B cell (primary cell): ENCODE results near the gene TRIM44. TPM values are rescaled to one million over a fixed set of nuclear protein-coding genes. Genes with fewer than 3 reads are reported as not detected.

Source experiments
- ATAC-seq: fragments of 200-7000 bp; cut with Tn5 transposase; one replicate; pipeline ENCODE4 v1.10.0; 2021; ENCODE audit warnings: low read depth, mild to moderate bottlenecking, moderate number of reproducible peaks, moderate library complexity
- CTCF ChIA-PET: fragments of 350-600 bp; sonication (Branson Sonifier 250); formaldehyde crosslinking; loops from one replicate; lab custom pipeline; 2021; ENCODE audit warnings: antibody characterized with exemption, inconsistent platforms; lab: Charles Lee
- POLR2A ChIA-PET: fragments of 350-600 bp; sonication (Branson Sonifier 250); formaldehyde crosslinking; loops from one replicate; lab custom pipeline; 2021; ENCODE audit warnings: antibody characterized with exemption; lab: Charles Lee
- DNase-seq: peaks from one replicate; pipeline ENCODE4 v3.0.0; 2013
- H2AFZ ChIP-seq: 2 replicates; pipeline ENCODE4 v1.6.1; 2012; ENCODE audit warnings: mild to moderate bottlenecking, low read depth, low read length; ENCODE audit not compliant: insufficient read depth, poor library complexity, severe bottlenecking
- H3K27ac ChIP-seq, 2 donors: 1 replicate in 1 of 2; 2 replicates in 1 of 2; pipeline ENCODE4 v1.5.1; 2012 to 2013; ENCODE audit warnings: low read length in 2 of 2, mild to moderate bottlenecking in 2 of 2, moderate library complexity in 1 of 2
- H3K27me3 ChIP-seq, 4 experiments: fragments of 200-600 bp in 1 of 4; sonication (generic) in 1 of 4; replicated peaks in 1 of 4; 1 replicate in 2 of 4; 2 replicates in 2 of 4; pipeline versions ENCODE4 v1.6.1 to v1.7.0; 2013 to 2016; ENCODE audit warnings: low read length in 3 of 4, mild to moderate bottlenecking in 2 of 4, mixed read lengths in 1 of 4, moderate library complexity in 1 of 4; ENCODE audit not compliant: insufficient read depth in 4 of 4, control insufficient read depth in 3 of 4; ENCODE audit errors: control extremely low read depth in 1 of 4
- H3K36me3 ChIP-seq, 2 experiments: replicated peaks in 1 of 2; 1 replicate in 1 of 2; 2 replicates in 1 of 2; pipeline versions ENCODE4 v1.6.1 to v1.7.1; 2013; ENCODE audit warnings: low read length in 1 of 2; ENCODE audit not compliant: insufficient read depth in 2 of 2, control insufficient read depth in 1 of 2; ENCODE audit errors: control extremely low read depth in 1 of 2, extremely low read depth in 1 of 2
- H3K4me1 ChIP-seq, 2 donors: fragments of 200-600 bp in 1 of 2; sonication (generic) in 1 of 2; 1 replicate in 1 of 2; 2 replicates in 1 of 2; pipeline versions ENCODE4 v1.5.1 to v1.6.1; 2013 to 2017; ENCODE audit warnings: low read length in 2 of 2; ENCODE audit not compliant: control insufficient read depth in 2 of 2, insufficient read depth in 2 of 2
- H3K4me2 ChIP-seq: replicated peaks from 2 replicates; pipeline ENCODE3; 2012; ENCODE audit warnings: mild to moderate bottlenecking, low read depth, low read length; ENCODE audit not compliant: poor library complexity, severe bottlenecking
- H3K4me3 ChIP-seq, 5 experiments: fragments of 200-600 bp in 1 of 5; sonication (generic) in 1 of 5; 1 replicate in 3 of 5; 2 replicates in 2 of 5; pipeline versions ENCODE4 v1.5.1 to v1.7.0; 2011 to 2016; ENCODE audit warnings: low read length in 4 of 5, mild to moderate bottlenecking in 4 of 5, low read depth in 2 of 5, control low read depth in 1 of 5, moderate library complexity in 1 of 5; ENCODE audit not compliant: insufficient read depth in 1 of 5; ENCODE audit errors: control extremely low read depth in 1 of 5, extremely low read depth in 1 of 5
- H3K79me2 ChIP-seq: fragments of 200-600 bp; sonication (generic); one replicate; pipeline ENCODE4 v1.6.0; 2016; ENCODE audit warnings: low read length; ENCODE audit not compliant: control insufficient read depth, insufficient read depth
- H3K9ac ChIP-seq: fragments of 200-600 bp; sonication (generic); 2 replicates; pipeline ENCODE4 v1.6.1; 2017; ENCODE audit warnings: mild to moderate bottlenecking, low read length, moderate library complexity
- H3K9me3 ChIP-seq, 3 donors: one replicate each; pipeline versions ENCODE4 v1.6.1 to v1.7.1; 2013; ENCODE audit warnings: low read length in 2 of 3; ENCODE audit not compliant: control insufficient read depth in 2 of 3, insufficient read depth in 1 of 3; ENCODE audit errors: control extremely low read depth in 1 of 3
- H4K20me1 ChIP-seq: 2 replicates; pipeline ENCODE4 v1.6.0; 2012; ENCODE audit warnings: mild to moderate bottlenecking, low read length; ENCODE audit not compliant: insufficient read depth, control insufficient read depth, poor library complexity, severe bottlenecking
- H3K27ac Mint-ChIP-seq: one replicate; pipeline ENCODE4 v1.8.0; 2021; ENCODE audit warnings: mixed read lengths
- H3K27me3 Mint-ChIP-seq: one replicate; pipeline ENCODE4 v1.8.0; 2021; ENCODE audit warnings: mixed read lengths
- H3K4me1 Mint-ChIP-seq: one replicate; pipeline ENCODE4 v1.8.0; 2021; ENCODE audit warnings: mixed read lengths
- H3K4me3 Mint-ChIP-seq: one replicate; pipeline ENCODE4 v1.8.0; 2021; ENCODE audit warnings: mixed read lengths
- H3K9me3 Mint-ChIP-seq: one replicate; pipeline ENCODE4 v1.8.0; 2022; ENCODE audit warnings: mixed read lengths; ENCODE audit not compliant: insufficient read depth
- EZH2 ChIP-seq: IDR thresholded peaks from 2 replicates; pipeline ENCODE4 v1.6.1; 2012; ENCODE audit warnings: borderline replicate concordance, low read depth, mild to moderate bottlenecking, moderate library complexity, low read length; ENCODE audit not compliant: insufficient read depth, poor library complexity, severe bottlenecking
- WGBS: methylation state at CpG from one replicate; pipeline ENCODE4 v1.1.5; 2013; ENCODE audit warnings: missing lambda C conversion rate; ENCODE audit not compliant: insufficient coverage; 5-methylcytosine and 5-hydroxymethylcytosine counted together
- intact Hi-C: fragments of 100-400 bp; cut with micrococcal nuclease; formaldehyde crosslinking; loops from one replicate; pipeline ENCODE4 v1.10.0; 2022
- polyA plus RNA-seq: library from polyadenylated mRNA; depleted of rRNA; stranded (reverse); fragments of >200 nt; gene quantifications from 2 replicates; pipeline ENCODE4 v1.2.3, GENCODE V29; 2012
- total RNA-seq, 2 donors: library from RNA; stranded (reverse); fragments of 120-200 nt in 1 of 2; gene quantifications; 1 replicate in 1 of 2; 2 replicates in 1 of 2; pipeline versions ENCODE4 v1.2.3 to v1.2.4, GENCODE V29; 2013 to 2022
- TF ChIP-seq, protein P1 (sequence below): fragments of 200-600 bp; IDR thresholded peaks from one replicate; pipeline ENCODE4 v1.8.0; 2022; ENCODE audit warnings: antibody characterized with exemption, mild to moderate bottlenecking

TRIM44 gene
- total and polyA plus RNA-seq, 2 donors (not counting 1 experiment from before 2014, with no cell fraction given) = 39.1 to 71.1 TPM

DNA sequence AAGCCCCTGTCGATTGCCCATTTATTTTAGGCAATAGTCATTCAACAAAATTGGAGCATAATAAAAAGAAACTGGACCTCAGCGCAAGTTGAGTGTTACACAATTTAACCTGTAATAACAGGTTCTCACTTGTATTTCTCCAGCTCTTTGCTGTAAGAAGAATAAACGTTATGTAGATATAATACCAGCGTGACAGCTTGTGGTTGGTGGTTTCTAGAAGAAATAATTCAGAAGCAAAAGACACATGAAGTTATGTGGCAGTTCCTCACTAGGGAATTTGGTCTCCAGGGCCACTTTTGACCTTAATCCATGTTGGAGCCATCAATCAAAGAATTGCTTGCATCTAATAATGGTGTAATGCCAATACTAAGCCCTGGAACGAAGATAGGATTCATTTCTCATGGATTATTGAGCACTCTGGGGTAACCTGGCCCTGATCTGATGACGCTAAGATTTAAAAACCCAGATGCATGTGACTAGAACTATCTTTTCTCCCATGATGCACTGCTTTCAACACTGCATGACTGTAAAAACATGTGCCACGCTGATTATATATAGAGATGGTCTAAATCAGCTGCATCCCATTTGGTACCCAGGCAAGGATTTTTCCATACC, 151.6 kb downstream of the TRIM44 start:
- Mint-ChIP-seq H3K27ac (no peak overlapping the region), H3K4me3 (no peak overlapping the region), H3K27me3 (no peaks in the 10 kb centered on the region), H3K9me3 (no peaks in the 10 kb centered on the region), H3K4me1 (no peaks in the 10 kb centered on the region)
- TF ChIP-seq, protein P1, sequence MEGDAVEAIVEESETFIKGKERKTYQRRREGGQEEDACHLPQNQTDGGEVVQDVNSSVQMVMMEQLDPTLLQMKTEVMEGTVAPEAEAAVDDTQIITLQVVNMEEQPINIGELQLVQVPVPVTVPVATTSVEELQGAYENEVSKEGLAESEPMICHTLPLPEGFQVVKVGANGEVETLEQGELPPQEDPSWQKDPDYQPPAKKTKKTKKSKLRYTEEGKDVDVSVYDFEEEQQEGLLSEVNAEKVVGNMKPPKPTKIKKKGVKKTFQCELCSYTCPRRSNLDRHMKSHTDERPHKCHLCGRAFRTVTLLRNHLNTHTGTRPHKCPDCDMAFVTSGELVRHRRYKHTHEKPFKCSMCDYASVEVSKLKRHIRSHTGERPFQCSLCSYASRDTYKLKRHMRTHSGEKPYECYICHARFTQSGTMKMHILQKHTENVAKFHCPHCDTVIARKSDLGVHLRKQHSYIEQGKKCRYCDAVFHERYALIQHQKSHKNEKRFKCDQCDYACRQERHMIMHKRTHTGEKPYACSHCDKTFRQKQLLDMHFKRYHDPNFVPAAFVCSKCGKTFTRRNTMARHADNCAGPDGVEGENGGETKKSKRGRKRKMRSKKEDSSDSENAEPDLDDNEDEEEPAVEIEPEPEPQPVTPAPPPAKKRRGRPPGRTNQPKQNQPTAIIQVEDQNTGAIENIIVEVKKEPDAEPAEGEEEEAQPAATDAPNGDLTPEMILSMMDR = no peak
- no peak for TF ChIP-seq EZH2
- no peaks in the 10 kb centered on the region for H3K4me1 ChIP-seq
- DNase-seq = no peak
- 58% methylated on average over 5 of the region's 7 CpGs for WGBS
- CTCF ChIA-PET = interaction anchor here (3.7 kb wide), 1 partner anchor 8 kb away, joined by 25 read pairs; no protein-coding TSS in a partner anchor
- no peak overlapping the region for H3K4me2 ChIP-seq
- no peak overlapping the region for H3K4me3 ChIP-seq
- no peaks in the 10 kb centered on the region for H4K20me1 ChIP-seq
- H3K9me3 ChIP-seq = no peaks in the 10 kb centered on the region
- no peak for ATAC-seq
- no peaks in the 10 kb centered on the region for H3K79me2 ChIP-seq
- POLR2A ChIA-PET = no interaction called here
- no peak overlapping the region for H2AFZ ChIP-seq
- no peak overlapping the region for H3K9ac ChIP-seq
- peaks cover 4 to 7% of the 10 kb centered on the region in 2 experiments for H3K36me3 ChIP-seq
- H3K27me3 ChIP-seq = no peaks in the 10 kb centered on the region
- intact Hi-C loops = no loop called here
- no peak overlapping the region for H3K27ac ChIP-seq

- H4K20me1 ChIP-seq = no peaks in the 10 kb centered on the region
- no peak overlapping the region for H3K4me3 ChIP-seq
- intact Hi-C loops = no loop called here
- H3K4me1 Mint-ChIP-seq = no peaks in the 10 kb centered on the region
- H3K79me2 ChIP-seq = no peaks in the 10 kb centered on the region
- no peak overlapping the region for H3K27ac ChIP-seq
- CTCF ChIA-PET = no interaction called here
- POLR2A ChIA-PET = no interaction called here
- no peak overlapping the region for H3K27ac Mint-ChIP-seq
- H3K4me2 ChIP-seq = no peak overlapping the region
- ATAC-seq = no peak
- no peaks in the 10 kb centered on the region for H3K4me1 ChIP-seq
- no peaks in the 10 kb centered on the region for H3K9me3 ChIP-seq
- DNase-seq = no peak
- WGBS = 100% methylated on average over 1 of the region's 3 CpGs
- H3K36me3 ChIP-seq = peaks cover 4 to 7% of the 10 kb centered on the region in 2 experiments
- no peak overlapping the region for H3K4me3 Mint-ChIP-seq
- no peaks in the 10 kb centered on the region for H3K9me3 Mint-ChIP-seq
- no peaks in the 10 kb centered on the region for H3K27me3 ChIP-seq
- H3K27me3 Mint-ChIP-seq = no peaks in the 10 kb centered on the region
- H3K9ac ChIP-seq = no peak overlapping the region
- TF ChIP-seq EZH2 = no peak
- TF ChIP-seq, protein P1 = no peak
- H2AFZ ChIP-seq = no peak overlapping the region
These were observed 152.2 kb downstream of the TRIM44 start for GRCh38 chr11:35814720-35815305.
